Natural killer cell (primary cell): ENCODE measurements around the gene TMEM120B. TPM values are rescaled to one million over a fixed set of nuclear protein-coding genes. Genes with fewer than 3 reads are reported as not detected.

Experiments
- ATAC-seq, 3 donors: fragments of 150-1000 bp in 2 of 3; fragments of 200-7000 bp in 1 of 3; cut with Tn5 transposase; 1 replicate in 1 of 3; 2 replicates in 2 of 3; pipeline ENCODE4 v1.10.0; 2021; ENCODE audit warnings: mild to moderate bottlenecking in 2 of 3, moderate library complexity in 2 of 3
- DNase-seq, 2 donors: peaks; one replicate each; pipeline versions ENCODE4 v3.0.0 to v3.0.0-alpha.2; 2013 to 2021; ENCODE audit warnings: mixed read lengths in 1 of 2
- H3K27ac ChIP-seq: one replicate; pipeline ENCODE4 v1.5.1; 2013; ENCODE audit warnings: mild to moderate bottlenecking, low read length
- H3K27me3 ChIP-seq: one replicate; pipeline ENCODE4 v1.6.1; 2013; ENCODE audit warnings: low read length; ENCODE audit not compliant: control insufficient read depth, insufficient read depth
- H3K36me3 ChIP-seq: one replicate; pipeline ENCODE4 v1.6.1; 2013; ENCODE audit warnings: low read length; ENCODE audit not compliant: control insufficient read depth, insufficient read depth
- H3K4me1 ChIP-seq: one replicate; pipeline ENCODE4 v1.6.1; 2013; ENCODE audit warnings: low read length; ENCODE audit not compliant: control insufficient read depth, insufficient read depth
- H3K4me3 ChIP-seq: one replicate; pipeline ENCODE4 v1.5.1; 2013; ENCODE audit warnings: low read length
- H3K9me3 ChIP-seq: one replicate; pipeline ENCODE4 v1.6.1; 2013; ENCODE audit warnings: low read length; ENCODE audit not compliant: control insufficient read depth, insufficient read depth
- H3K27ac Mint-ChIP-seq, 2 donors: one replicate each; pipeline ENCODE4 v1.8.0; 2022; ENCODE audit warnings: mild to moderate bottlenecking in 2 of 2, mixed read lengths in 2 of 2, moderate library complexity in 1 of 2
- H3K27me3 Mint-ChIP-seq, 2 donors: one replicate each; pipeline ENCODE4 v1.8.0; 2022; ENCODE audit warnings: low read depth in 2 of 2, mixed read lengths in 2 of 2
- H3K36me3 Mint-ChIP-seq: one replicate; pipeline ENCODE4 v1.8.0; 2022; ENCODE audit warnings: mixed read lengths
- H3K4me1 Mint-ChIP-seq, 2 donors: one replicate each; pipeline ENCODE4 v1.8.0; 2022; ENCODE audit warnings: mixed read lengths in 2 of 2
- H3K4me3 Mint-ChIP-seq: one replicate; pipeline ENCODE4 v1.8.0; 2022; ENCODE audit warnings: mild to moderate bottlenecking, moderate library complexity, mixed read lengths
- H3K9me3 Mint-ChIP-seq, 2 donors: one replicate each; pipeline ENCODE4 v1.8.0; 2022; ENCODE audit warnings: mixed read lengths in 2 of 2
- CTCF ChIP-seq: fragments of 200-600 bp; IDR thresholded peaks from one replicate; pipeline ENCODE4 v1.8.0; 2022; ENCODE audit warnings: antibody characterized with exemption
- WGBS: methylation state at CpG from one replicate; pipeline ENCODE4 v1.1.7; 2013; ENCODE audit warnings: missing lambda C conversion rate; ENCODE audit not compliant: insufficient coverage; 5-methylcytosine and 5-hydroxymethylcytosine counted together
- intact Hi-C: fragments of 100-400 bp; cut with micrococcal nuclease; formaldehyde crosslinking; loops from one replicate; pipeline ENCODE4 v1.14.2; 2022
- total RNA-seq, 4 donors: library from RNA; stranded (reverse); fragments of 120-200 nt in 1 of 4; gene quantifications; one replicate each; pipeline versions ENCODE4 v1.2.3 to v1.2.4, GENCODE V29; 2013 to 2022

Gene TMEM120B
- total RNA-seq, 3 donors from 2014 or later (not counting 1 experiment from before 2014, with no cell fraction given): 6.3 to 8.4 (median 7.9) TPM

GRCh38 chr12:121709478-121709961 lies 3.0 kb upstream of the TMEM120B start:
- no peaks in the 10 kb centered on the region for H3K9me3 Mint-ChIP-seq
- DNase-seq: no peak
- no peaks in the 10 kb centered on the region for H3K9me3 ChIP-seq
- 97% methylated on average over 4 of the region's 5 CpGs for WGBS
- H3K36me3 ChIP-seq: no peaks in the 10 kb centered on the region
- no peaks in the 10 kb centered on the region for H3K27me3 ChIP-seq
- H3K4me3 ChIP-seq: no peak overlapping the region
- TF ChIP-seq CTCF: no peak
- H3K4me1 ChIP-seq: peaks cover 21% of the 10 kb centered on the region
- ATAC-seq: no peak
- peaks cover 12 to 19% of the 10 kb centered on the region in 2 donors for H3K4me1 Mint-ChIP-seq
- H3K27ac ChIP-seq: no peak overlapping the region
- H3K36me3 Mint-ChIP-seq: no peaks in the 10 kb centered on the region
- H3K27me3 Mint-ChIP-seq: no peaks in the 10 kb centered on the region
- no peak overlapping the region for H3K27ac Mint-ChIP-seq
- no peak overlapping the region for H3K4me3 Mint-ChIP-seq
- intact Hi-C loops: no loop called here

GRCh38 chr12:121711361-121712189 lies 977 bp upstream of the TMEM120B start:
- Mint-ChIP-seq H3K27ac (peak overlapping the region; percentile 86 to 95), H3K4me3 (peak overlapping the region; percentile 90), H3K4me1 (peaks cover 12 to 19% of the 10 kb centered on the region in 2 donors), H3K36me3 (no peaks in the 10 kb centered on the region), H3K9me3 (no peaks in the 10 kb centered on the region), H3K27me3 (no peaks in the 10 kb centered on the region)
- DNase-seq (peak in 1 of 2 donors; percentile 54), ATAC-seq (peak in 1 of 3 donors; percentile 25)
- Histone ChIP-seq H3K27ac (peak overlapping the region; percentile 73), H3K27me3 (no peaks in the 10 kb centered on the region), H3K9me3 (no peaks in the 10 kb centered on the region), H3K4me3 (peak overlapping the region; percentile 86), H3K4me1 (peaks cover 21% of the 10 kb centered on the region), H3K36me3 (no peaks in the 10 kb centered on the region)
- intact Hi-C loops: loop anchor here (2.0 to 5.0 kb wide), 2 partner anchors 25 to 81 kb away; partner anchors contain the start of gene RHOF
- TF ChIP-seq CTCF: no peak
- WGBS: 62% methylated on average over 19 of the region's 24 CpGs

GRCh38 chr12:121712190-121712460 lies 427 bp upstream of the TMEM120B start:
- ATAC-seq (peak; percentile 50 to 64 (median 54)), DNase-seq (peak; percentile 28 to 63)
- peak overlapping the region; percentile 86 for H3K4me3 ChIP-seq
- no peaks in the 10 kb centered on the region for H3K27me3 ChIP-seq
- intact Hi-C loops: loop anchor here (2.0 to 5.0 kb wide), 2 partner anchors 25 to 80 kb away; partner anchors contain the start of gene RHOF
- peak overlapping the region; percentile 86 to 95 for H3K27ac Mint-ChIP-seq
- no peaks in the 10 kb centered on the region for H3K9me3 ChIP-seq
- no peak for TF ChIP-seq CTCF
- no peaks in the 10 kb centered on the region for H3K36me3 ChIP-seq
- H3K9me3 Mint-ChIP-seq: no peaks in the 10 kb centered on the region
- peak overlapping the region; percentile 90 for H3K4me3 Mint-ChIP-seq
- H3K4me1 ChIP-seq: peaks cover 21% of the 10 kb centered on the region
- H3K36me3 Mint-ChIP-seq: no peaks in the 10 kb centered on the region
- under 1% methylated on average over 16 of the region's 16 CpGs for WGBS
- H3K27ac ChIP-seq: peak overlapping the region; percentile 73
- peaks cover 12 to 19% of the 10 kb centered on the region in 2 donors for H3K4me1 Mint-ChIP-seq
- H3K27me3 Mint-ChIP-seq: no peaks in the 10 kb centered on the region
